RPMI7951 (cell line): ENCODE data around the gene STAM2. TPM values are rescaled to one million over a fixed set of nuclear protein-coding genes. Genes with fewer than 3 reads are reported as not detected.

Source experiments
- DNase-seq: peaks from one replicate; pipeline ENCODE4 v3.0.0-alpha.2; 2012; ENCODE audit warnings: low read depth
- total RNA-seq: library from RNA; depleted of rRNA; stranded (reverse); fragments of >200 nt; shearing (Covaris generic); gene quantifications from 2 replicates; pipeline ENCODE4 v1.2.3, GENCODE V29; 2014; rRNA removed

The STAM2 gene
- total RNA-seq, 1 experiment from 2014 or later: 36.4 TPM

DNA sequence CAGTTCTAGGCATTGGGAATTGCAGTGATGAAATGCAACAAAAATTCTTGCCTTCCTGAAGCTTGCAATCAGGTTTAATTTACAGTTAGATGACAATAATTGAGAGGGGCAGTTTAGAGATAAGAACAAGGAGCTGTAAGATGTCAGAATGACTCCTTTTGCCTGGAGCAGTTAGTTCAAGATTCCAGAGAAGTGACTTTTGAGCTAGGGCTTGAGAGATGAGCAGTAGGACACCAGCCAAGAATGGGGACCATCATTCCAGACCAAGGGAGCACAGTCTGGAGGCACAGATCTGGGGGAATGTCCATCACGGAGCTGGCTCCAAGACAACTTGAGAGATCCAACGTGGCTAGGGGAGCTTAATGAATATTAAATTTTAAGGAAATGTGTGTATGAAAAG, 103.6 kb downstream of the STAM2 start:
- DNase-seq: no peak

DNA sequence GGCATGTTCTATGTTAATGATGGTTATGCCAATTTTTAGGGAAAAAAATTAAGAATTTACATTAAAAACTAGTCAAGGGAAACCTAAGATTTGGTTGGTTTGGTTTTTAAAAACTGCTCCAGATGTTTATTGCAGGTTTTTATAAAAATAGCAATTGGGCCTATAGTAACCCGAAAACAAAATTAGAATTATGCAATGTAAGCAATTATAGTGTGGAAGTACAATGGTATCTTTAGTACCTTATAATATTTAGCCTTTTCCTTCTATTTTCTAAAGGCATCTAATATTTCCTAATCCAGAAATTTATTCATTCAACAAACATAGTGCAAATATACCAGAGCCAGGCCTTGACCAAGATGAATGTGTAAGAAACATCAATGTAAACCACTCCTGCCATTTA, 104.0 kb downstream of the STAM2 start:
- DNase-seq: no peak

DNA sequence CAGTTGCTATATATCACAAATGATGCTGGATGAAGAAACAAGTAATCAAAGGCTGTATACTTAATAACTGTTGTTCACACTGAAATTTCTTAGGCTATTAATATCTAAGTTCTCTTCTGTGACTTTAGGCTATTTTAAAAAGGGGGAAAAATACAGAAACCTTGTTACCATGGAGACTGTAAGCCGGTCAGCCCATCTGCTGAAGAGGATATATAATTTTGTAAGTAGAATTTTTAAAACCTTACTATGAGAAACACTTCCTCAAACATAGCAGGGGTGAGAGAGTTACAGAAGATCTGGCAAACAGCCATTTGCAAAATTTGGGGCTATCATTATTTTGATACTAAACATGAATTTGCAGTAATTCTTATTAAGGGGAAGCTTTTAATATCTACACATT, 104.5 kb downstream of the STAM2 start:
- DNase-seq: no peak

DNA sequence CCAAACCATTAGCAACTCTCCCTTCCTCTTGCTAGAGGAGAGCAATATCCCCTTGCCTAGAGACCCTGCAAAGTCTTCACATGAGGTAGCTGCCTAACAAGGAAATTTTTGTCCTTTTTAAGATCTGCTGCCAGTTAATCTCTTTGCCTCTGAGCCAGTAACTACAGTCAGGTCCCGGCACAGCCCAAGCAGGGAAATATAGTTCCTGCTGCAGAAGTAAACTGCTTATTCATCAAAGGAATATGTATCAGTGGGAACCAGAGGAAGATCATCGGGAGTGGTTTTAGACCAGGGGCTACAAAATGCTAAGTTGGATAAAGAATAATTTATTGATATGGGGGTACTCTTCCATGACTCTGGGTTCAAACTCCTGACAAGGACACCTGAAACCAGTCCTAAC, 107.3 kb downstream of the STAM2 start:
- DNase-seq: no peak

DNA sequence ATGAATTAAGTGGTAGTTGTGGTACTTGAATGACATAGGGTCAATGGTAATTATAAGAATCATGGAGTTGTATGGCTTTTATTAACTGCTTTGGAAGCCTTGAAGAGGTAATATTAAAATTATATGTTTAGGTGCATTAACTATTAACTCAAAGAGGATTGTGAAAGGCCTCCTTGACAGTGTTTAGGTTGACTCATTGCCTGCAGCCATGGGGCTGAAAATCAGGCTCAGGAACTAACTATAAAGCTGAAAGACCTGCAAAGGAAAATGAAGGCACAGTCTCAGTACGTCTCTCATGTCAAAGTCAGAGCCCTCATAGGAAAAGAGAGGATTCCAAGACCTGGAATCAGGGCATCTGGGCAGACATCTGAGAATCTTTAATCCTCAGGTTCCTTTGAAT, 107.7 kb downstream of the STAM2 start:
- DNase-seq: no peak

Other genes starting within 250 kb of the STAM2 start
- 0.10 and 0.12 TPM in 2 replicates for gene CACNB4, start 76.7 kb downstream of the STAM2 start, total RNA-seq
- gene FMNL2, start 159.4 kb upstream of the STAM2 start, total RNA-seq: 41.3 and 51.7 TPM in 2 replicates